HepG2 (cell line): ENCODE data around the gene B3GALT6. TPM values are rescaled to one million over a fixed set of nuclear protein-coding genes. Genes with fewer than 3 reads are reported as not detected.

Experiments
- ATAC-seq: fragments of 200-7000 bp; cut with Tn5 transposase; 3 replicates; pipeline ENCODE4 v1.9.1; 2020; ENCODE audit warnings: mild to moderate bottlenecking, moderate library complexity
- BruUV-seq: library from RNA; stranded (reverse); fragments of 400-500 nt; replicated peaks from 2 replicates; lab custom pipeline; 2021; lab: Mats Ljungman, UMichigan
- CTCF ChIA-PET: fragments of 300-600 bp; formaldehyde crosslinking; extraction: SDS; loops from one replicate; lab custom pipeline; 2021; ENCODE audit warnings: low total read pairs, inconsistent platforms, low intra/inter-chr PET ratio; lab: Yijun Ruan, JAX
- POLR2A ChIA-PET: fragments of 350-600 bp; sonication (Branson Sonifier 250); formaldehyde crosslinking; loops from one replicate; lab custom pipeline; 2020; ENCODE audit warnings: antibody characterized with exemption, inconsistent platforms; lab: Yijun Ruan, JAX
- DNase-seq: peaks from one replicate; pipeline ENCODE4 v3.0.0-alpha.2; 2015; ENCODE audit warnings: low spot score
- FAIRE-seq: peaks from 3 replicates; lab custom pipeline; 2011; peaks lifted over from hg19 to GRCh38; lab: Jason Lieb, UNC
- H2AFZ ChIP-seq: one replicate; pipeline ENCODE4 v1.6.1; 2011; ENCODE audit warnings: low read length, inconsistent platforms
- H3K27ac ChIP-seq: fragments of 300-600 bp; 3 replicates; pipeline ENCODE4 v1.8.0; 2011; ENCODE audit warnings: mixed run types, mild to moderate bottlenecking, mixed read lengths, low read length, inconsistent platforms; ENCODE audit not compliant: insufficient read depth; ENCODE audit errors: extremely low read length
- H3K27me3 ChIP-seq, 2 experiments: fragments of 200-600 bp in 1 of 2; 2 replicates in 1 of 2; 3 replicates in 1 of 2; pipeline versions ENCODE4 v1.6.0 to v1.8.0; 2011; ENCODE audit warnings: low read length in 2 of 2, mild to moderate bottlenecking in 2 of 2, moderate library complexity in 2 of 2, inconsistent platforms in 1 of 2; ENCODE audit not compliant: insufficient read depth in 2 of 2, control insufficient read depth in 1 of 2
- H3K36me3 ChIP-seq, 2 experiments: fragments of 200-600 bp in 1 of 2; replicated peaks in 1 of 2; 2 replicates in 1 of 2; 3 replicates in 1 of 2; pipeline versions ENCODE4 v1.5.1 to v1.8.0; 2011; ENCODE audit warnings: low read length in 2 of 2, inconsistent platforms in 1 of 2; ENCODE audit not compliant: insufficient read depth in 2 of 2, control insufficient read depth in 1 of 2
- H3K4me1 ChIP-seq: 2 replicates; pipeline ENCODE4 v1.5.1; 2012; ENCODE audit warnings: low read length, inconsistent platforms; ENCODE audit not compliant: insufficient read depth
- H3K4me2 ChIP-seq: 2 replicates; pipeline ENCODE4 v1.6.0; 2011; ENCODE audit warnings: low read depth, low read length, inconsistent platforms
- H3K4me3 ChIP-seq, 3 experiments: fragments of 200-600 bp in 1 of 3; sonication (generic), shearing (Covaris generic) in 1 of 3; replicated peaks in 1 of 3; 2 replicates each; pipeline ENCODE4 v1.5.1; 2011 to 2016; ENCODE audit warnings: low read length in 3 of 3, inconsistent platforms in 2 of 3, low read depth in 2 of 3, mild to moderate bottlenecking in 2 of 3, control low read depth in 1 of 3, mixed read lengths in 1 of 3; ENCODE audit not compliant: insufficient read depth in 1 of 3
- H3K79me2 ChIP-seq: one replicate; pipeline ENCODE4 v1.6.1; 2011; ENCODE audit warnings: low read length, inconsistent platforms; ENCODE audit not compliant: insufficient read depth
- H3K9ac ChIP-seq: 2 replicates; pipeline ENCODE4 v1.6.0; 2011; ENCODE audit warnings: mild to moderate bottlenecking, low read depth, low read length, inconsistent platforms; ENCODE audit not compliant: insufficient read depth
- H3K9me3 ChIP-seq: 2 replicates; pipeline ENCODE4 v1.5.1; 2012; ENCODE audit warnings: mild to moderate bottlenecking, low read length
- H4K20me1 ChIP-seq: 2 replicates; pipeline ENCODE4 v1.6.0; 2011; ENCODE audit warnings: inconsistent platforms, mild to moderate bottlenecking, low read length, moderate library complexity; ENCODE audit not compliant: insufficient read depth
- AGO1 ChIP-seq: fragments of 200-400 bp; formaldehyde crosslinking; IDR thresholded peaks from 2 replicates; pipeline ENCODE4 v1.6.1; 2017; ENCODE audit warnings: mild to moderate bottlenecking, low read depth, low read length, moderate library complexity; ENCODE audit not compliant: poor library complexity, severe bottlenecking
- AGO2 ChIP-seq: fragments of 200-400 bp; formaldehyde crosslinking; optimal IDR thresholded peaks from 2 replicates; pipeline ENCODE3; 2017; ENCODE audit warnings: mild to moderate bottlenecking, low read depth, low read length, moderate library complexity
- AKAP8 ChIP-seq: sonication (generic); formaldehyde crosslinking; IDR thresholded peaks from 2 replicates; pipeline ENCODE4 v1.5.1; 2020; ENCODE audit warnings: mild to moderate bottlenecking, missing genetic modification reagents
- FLYWCH1 ChIP-seq: sonication (generic); formaldehyde crosslinking; IDR thresholded peaks from 2 replicates; pipeline ENCODE4 v1.8.1; 2023; ENCODE audit warnings: mild to moderate bottlenecking, missing genetic modification reagents
- HOXA3 ChIP-seq: sonication (generic); formaldehyde crosslinking; IDR thresholded peaks from 2 replicates; pipeline ENCODE4 v1.5.0; 2020; ENCODE audit warnings: missing genetic modification reagents
- PAX8 ChIP-seq: sonication (generic); formaldehyde crosslinking; IDR thresholded peaks from 2 replicates; pipeline ENCODE4 v1.8.0; 2022; ENCODE audit warnings: mild to moderate bottlenecking, missing genetic modification reagents, borderline replicate concordance
- POLR2G ChIP-seq: fragments of 200-400 bp; formaldehyde crosslinking; IDR thresholded peaks from 2 replicates; pipeline ENCODE4 v1.6.1; 2018; ENCODE audit warnings: mild to moderate bottlenecking, low read depth, low read length, moderate library complexity
- RBFOX2 ChIP-seq: fragments of 200-400 bp; formaldehyde crosslinking; IDR thresholded peaks from 2 replicates; pipeline ENCODE4 v1.6.1; 2017; ENCODE audit warnings: low read depth, mild to moderate bottlenecking, low read length
- RBM22 ChIP-seq: fragments of 200-400 bp; formaldehyde crosslinking; optimal IDR thresholded peaks from 2 replicates; pipeline ENCODE3; 2017; ENCODE audit warnings: mild to moderate bottlenecking, low read length, moderate library complexity
- RFXAP ChIP-seq: sonication (generic); formaldehyde crosslinking; IDR thresholded peaks from 2 replicates; pipeline ENCODE4 v1.4.0; 2020; ENCODE audit warnings: missing genetic modification reagents, borderline replicate concordance
- ZC3H13 ChIP-seq: sonication (generic); formaldehyde crosslinking; IDR thresholded peaks from 2 replicates; pipeline ENCODE4 v1.8.1; 2023; ENCODE audit warnings: mild to moderate bottlenecking, missing genetic modification reagents, moderate library complexity
- ZFX ChIP-seq: sonication (generic); formaldehyde crosslinking; IDR thresholded peaks from 2 replicates; pipeline ENCODE4 v1.4.0; 2020; ENCODE audit warnings: mild to moderate bottlenecking, low read depth, missing genetic modification reagents, moderate library complexity
- ZNF431 ChIP-seq: sonication (generic); formaldehyde crosslinking; IDR thresholded peaks from 2 replicates; pipeline ENCODE4 v1.9.0; 2022; ENCODE audit warnings: missing genetic modification reagents, low read depth, mild to moderate bottlenecking, borderline replicate concordance
- ZNF737 ChIP-seq: sonication (generic); formaldehyde crosslinking; IDR thresholded peaks from 2 replicates; pipeline ENCODE4 v1.5.0; 2020; ENCODE audit warnings: missing genetic modification reagents, mild to moderate bottlenecking, borderline replicate concordance
- WGBS: methylation state at CpG from one replicate; pipeline ENCODE4 v1.1.6; 2017; ENCODE audit warnings: low lambda C conversion rate; 5-methylcytosine and 5-hydroxymethylcytosine counted together
- in situ Hi-C: cut with HindIII; loops from 2 replicates; pipeline ENCODE4 v1.10.0; 2017; ENCODE audit warnings: low pct_unique_long_range_greater_than_20kb; ENCODE audit not compliant: extremely low pct_ligation_motif_present
- intact Hi-C: fragments of 100-400 bp; cut with micrococcal nuclease; formaldehyde crosslinking; loops from one replicate; pipeline ENCODE4 v1.10.0; 2022; ENCODE audit not compliant: unreplicated experiment
- polyA plus RNA-seq, 8 experiments: library from polyadenylated mRNA; depleted of rRNA in 3 of 8; stranded (reverse) in 7 of 8; unstranded in 1 of 8; fragments of >200 nt; fragmentation: Illumina TruSeq in 4 of 8; extraction: Trizol in 4 of 8; gene quantifications; 2 replicates each; pipeline versions ENCODE4 v1.2.1 to v1.2.3, GENCODE V29; 2011 to 2016; ENCODE audit warnings: low read depth in 4 of 8, missing spikeins in 1 of 8, mixed read lengths in 1 of 8; ENCODE audit not compliant: insufficient read depth in 1 of 8
- total RNA-seq, 5 experiments: library from RNA; depleted of rRNA; stranded (reverse); fragments of >200 nt; fragmentation: Illumina TruSeq; extraction: Trizol; gene quantifications; 2 replicates each; pipeline ENCODE4 v1.2.3, GENCODE V29; 2016; ENCODE audit warnings: low read depth in 1 of 5
- TF ChIP-seq, protein P1 (sequence below): sonication (generic); formaldehyde crosslinking; IDR thresholded peaks from 2 replicates; pipeline ENCODE4 v1.9.0; 2022; ENCODE audit warnings: missing genetic modification reagents, mild to moderate bottlenecking, borderline replicate concordance
- TF ChIP-seq, protein P2 (sequence below): sonication (generic); formaldehyde crosslinking; IDR thresholded peaks from 2 replicates; pipeline ENCODE4 v1.5.1; 2020; ENCODE audit warnings: missing genetic modification reagents, mild to moderate bottlenecking, borderline replicate concordance

The B3GALT6 gene
- total and polyA plus RNA-seq, 2 of the 13 experiments (the other 11 are each of a cell fraction or from before 2014, with no cell fraction given): 3.9 to 14.2 TPM

DNA sequence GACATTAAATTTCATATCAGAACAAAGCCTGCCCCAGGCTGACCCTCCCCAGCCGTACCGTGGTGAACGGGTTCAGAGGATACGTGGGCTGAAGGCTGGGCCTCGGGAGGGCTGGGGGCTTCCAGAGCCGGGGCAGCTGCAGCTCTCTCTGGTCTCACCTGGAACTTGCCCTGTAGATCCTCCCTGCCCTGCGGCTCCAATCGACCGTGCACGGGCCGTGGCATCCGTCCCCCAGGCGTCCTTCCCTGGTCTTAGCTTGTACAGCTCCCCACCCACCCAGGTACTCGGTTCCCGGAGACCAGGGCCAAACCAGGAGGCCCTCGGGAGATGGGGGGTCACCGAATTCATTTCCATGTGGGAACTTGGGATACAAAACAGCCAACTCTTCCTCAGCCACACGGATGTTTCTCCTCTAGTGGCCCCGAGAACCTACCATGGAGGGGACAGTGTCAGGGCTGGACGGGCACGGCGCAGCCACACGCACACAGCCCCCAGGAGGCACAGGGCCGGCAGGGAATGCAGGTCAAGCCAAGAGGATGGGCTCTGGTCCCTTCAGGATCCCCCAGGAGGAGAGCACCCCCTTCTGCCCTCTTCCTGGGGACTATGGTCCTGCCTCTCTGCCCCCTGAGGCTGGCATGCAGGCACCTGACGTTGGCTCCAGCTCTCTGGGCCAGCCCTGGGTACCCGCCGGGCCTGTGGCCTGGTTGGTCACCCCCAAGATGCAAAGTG, 3.1 kb downstream of the B3GALT6 start:
- no peak overlapping the region for H3K9ac ChIP-seq
- in situ Hi-C loops (no loop called here), intact Hi-C loops (loop anchor here (10.0 kb wide), 2 partner anchors 60 to 230 kb away; partner anchors contain the start of genes HES4 and TTLL10)
- H3K4me1 ChIP-seq: peaks cover 84% of the 10 kb centered on the region
- TF ChIP-seq, protein P1, sequence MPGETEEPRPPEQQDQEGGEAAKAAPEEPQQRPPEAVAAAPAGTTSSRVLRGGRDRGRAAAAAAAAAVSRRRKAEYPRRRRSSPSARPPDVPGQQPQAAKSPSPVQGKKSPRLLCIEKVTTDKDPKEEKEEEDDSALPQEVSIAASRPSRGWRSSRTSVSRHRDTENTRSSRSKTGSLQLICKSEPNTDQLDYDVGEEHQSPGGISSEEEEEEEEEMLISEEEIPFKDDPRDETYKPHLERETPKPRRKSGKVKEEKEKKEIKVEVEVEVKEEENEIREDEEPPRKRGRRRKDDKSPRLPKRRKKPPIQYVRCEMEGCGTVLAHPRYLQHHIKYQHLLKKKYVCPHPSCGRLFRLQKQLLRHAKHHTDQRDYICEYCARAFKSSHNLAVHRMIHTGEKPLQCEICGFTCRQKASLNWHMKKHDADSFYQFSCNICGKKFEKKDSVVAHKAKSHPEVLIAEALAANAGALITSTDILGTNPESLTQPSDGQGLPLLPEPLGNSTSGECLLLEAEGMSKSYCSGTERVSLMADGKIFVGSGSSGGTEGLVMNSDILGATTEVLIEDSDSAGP (CRISPR knock-in tag): 0 out of 2 replicates have a peak, but pooled peaks have one; percentile 18
- 0 out of 2 replicates have a peak, but pooled peaks have one; percentile 11 for TF ChIP-seq ZFX
- peak; percentile 97 for TF ChIP-seq AKAP8 (CRISPR knock-in tag)
- TF ChIP-seq ZC3H13 (CRISPR knock-in tag): peak; percentile 15; the same call in 1 of the 2 replicates
- TF ChIP-seq POLR2G: 0 out of 2 replicates have a peak, but pooled peaks have one; percentile 11
- no peak for TF ChIP-seq PAX8
- TF ChIP-seq HOXA3 (CRISPR knock-in tag): peak; percentile 27; the same call in 1 of the 2 replicates
- no peak for TF ChIP-seq RFXAP (CRISPR knock-in tag)
- TF ChIP-seq AGO2: peak; percentile 64
- TF ChIP-seq RBFOX2: 0 out of 2 replicates have a peak, but pooled peaks have one; percentile 18
- TF ChIP-seq AGO1: peak; percentile 37
- TF ChIP-seq ZNF431: 0 out of 2 replicates have a peak, but pooled peaks have one; percentile 27
- TF ChIP-seq, protein P2, sequence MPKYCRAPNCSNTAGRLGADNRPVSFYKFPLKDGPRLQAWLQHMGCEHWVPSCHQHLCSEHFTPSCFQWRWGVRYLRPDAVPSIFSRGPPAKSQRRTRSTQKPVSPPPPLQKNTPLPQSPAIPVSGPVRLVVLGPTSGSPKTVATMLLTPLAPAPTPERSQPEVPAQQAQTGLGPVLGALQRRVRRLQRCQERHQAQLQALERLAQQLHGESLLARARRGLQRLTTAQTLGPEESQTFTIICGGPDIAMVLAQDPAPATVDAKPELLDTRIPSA: no peak
- peak; percentile 62; the same call in 1 of the 2 replicates for TF ChIP-seq FLYWCH1
- 0 out of 2 replicates have a peak, but pooled peaks have one; percentile 40 for TF ChIP-seq ZNF737 (CRISPR knock-in tag)
- peak; percentile 28 for TF ChIP-seq RBM22
- BruUV-seq: no TSS peak
- no peaks in the 10 kb centered on the region for H3K36me3 ChIP-seq
- no peak overlapping the region for H3K27ac ChIP-seq
- H3K27me3 ChIP-seq: no peaks in the 10 kb centered on the region; a peak in 2 of 5 replicates
- 84% methylated on average over 13 of the region's 27 CpGs for WGBS
- no peak overlapping the region for H3K4me3 ChIP-seq
- H3K79me2 ChIP-seq: peaks cover 17% of the 10 kb centered on the region
- FAIRE-seq: no peak
- H3K9me3 ChIP-seq: no peaks in the 10 kb centered on the region
- DNase-seq: no peak
- no peak overlapping the region for H2AFZ ChIP-seq
- no peak overlapping the region for H3K4me2 ChIP-seq
- ATAC-seq: no peak
- H4K20me1 ChIP-seq: no peaks in the 10 kb centered on the region
- ChIA-PET POLR2A (interaction anchor here (2.2 kb wide), 1 partner anchor 110 kb away, joined by 8 read pairs; no protein-coding TSS in a partner anchor), CTCF (no interaction called here)
